Activated CD4-positive, CD25-positive, alpha-beta regulatory T cell treated with anti-CD3 and anti-CD28 coated beads, Interleukin-2, amount 50 U/mL, for 24 hours (primary cell): Measurements from ENCODE around the gene RAVER2.

Source experiments
- ATAC-seq, 2 donors: fragments of 150-1000 bp; cut with Tn5 transposase; one replicate each; pipeline ENCODE4 v1.10.0; 2021; ENCODE audit warnings: mild to moderate bottlenecking in 1 of 2, moderate library complexity in 1 of 2

The RAVER2 gene

DNA sequence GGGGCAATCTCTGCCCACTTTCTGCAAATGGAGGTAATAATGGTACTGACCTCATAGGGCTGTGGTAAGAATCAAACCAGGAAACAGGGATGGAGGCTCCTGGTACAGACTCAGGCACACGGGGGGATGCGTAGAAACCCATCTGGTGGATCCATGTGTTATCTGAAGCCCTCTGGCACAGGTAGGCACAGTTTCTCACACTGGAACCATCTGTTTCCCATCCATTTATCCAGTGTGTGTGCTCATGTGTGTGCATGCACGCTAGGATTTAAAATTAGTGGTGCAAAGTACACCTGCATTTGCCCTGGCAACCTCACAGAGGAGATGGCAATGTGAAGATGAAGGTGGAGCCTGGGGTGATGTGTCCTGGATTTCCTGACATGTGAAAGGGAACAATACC is 103.3 kb downstream of the RAVER2 start:
- ATAC-seq, result no peak

DNA sequence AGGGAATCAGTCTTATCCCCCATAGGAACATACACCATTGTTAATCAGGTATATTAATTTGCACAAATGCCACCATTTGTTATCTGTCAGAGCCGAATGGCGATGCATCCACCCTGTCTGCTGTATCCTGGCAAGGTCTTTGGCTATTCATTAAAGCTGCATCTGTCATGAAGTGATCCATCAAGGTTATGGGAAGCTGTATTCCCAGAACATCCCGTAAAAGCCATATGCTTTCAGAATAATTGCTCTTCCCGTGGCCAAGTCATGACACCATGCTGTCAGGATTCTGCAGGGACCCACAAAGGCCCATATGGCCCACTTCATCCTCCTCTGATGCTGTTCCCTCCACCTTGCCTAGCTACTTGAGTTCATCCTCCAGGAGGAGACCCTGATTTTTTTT is 103.9 kb downstream of the RAVER2 start:
- no peak for ATAC-seq

DNA sequence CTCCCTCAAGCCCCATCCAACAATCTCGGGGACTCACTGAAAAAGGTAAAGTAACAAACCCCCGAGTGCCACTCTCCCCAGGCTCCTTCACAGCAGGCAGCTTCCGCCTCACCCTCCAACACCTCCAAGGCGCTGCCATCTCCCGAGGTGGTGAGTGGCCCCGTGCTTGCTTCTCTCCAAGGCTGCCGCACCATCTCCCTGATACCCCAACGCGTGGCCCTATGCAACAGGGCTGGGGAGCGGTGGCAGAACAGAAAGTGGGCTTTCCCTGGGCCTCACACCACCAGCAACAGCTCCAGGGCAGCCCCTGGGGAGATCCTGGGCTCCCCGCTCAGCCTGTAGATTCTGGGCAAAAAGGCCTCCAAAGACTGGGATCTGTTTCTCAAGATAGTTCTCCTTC is 105.1 kb downstream of the RAVER2 start:
- no peak for ATAC-seq

DNA sequence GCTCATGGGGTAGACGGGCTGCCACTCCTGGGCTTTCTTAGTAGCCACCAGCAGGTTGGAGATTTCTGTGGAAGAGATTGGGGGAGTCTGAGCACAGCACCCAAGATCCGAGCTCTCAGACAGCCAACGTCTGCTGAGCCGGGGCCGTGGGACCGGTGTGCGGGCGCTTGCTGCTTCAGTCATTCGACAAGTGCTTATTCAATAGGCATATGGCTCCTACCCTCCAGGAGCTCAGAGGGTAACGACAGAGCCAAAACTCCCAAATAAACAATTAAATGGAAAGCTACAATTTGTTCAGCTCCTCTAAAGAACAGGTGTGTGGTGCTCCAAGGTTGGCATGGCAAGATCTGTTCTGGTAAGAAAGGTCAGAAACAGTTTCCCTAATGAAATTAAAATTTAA is 106.0 kb downstream of the RAVER2 start:
- ATAC-seq, result no peak

DNA sequence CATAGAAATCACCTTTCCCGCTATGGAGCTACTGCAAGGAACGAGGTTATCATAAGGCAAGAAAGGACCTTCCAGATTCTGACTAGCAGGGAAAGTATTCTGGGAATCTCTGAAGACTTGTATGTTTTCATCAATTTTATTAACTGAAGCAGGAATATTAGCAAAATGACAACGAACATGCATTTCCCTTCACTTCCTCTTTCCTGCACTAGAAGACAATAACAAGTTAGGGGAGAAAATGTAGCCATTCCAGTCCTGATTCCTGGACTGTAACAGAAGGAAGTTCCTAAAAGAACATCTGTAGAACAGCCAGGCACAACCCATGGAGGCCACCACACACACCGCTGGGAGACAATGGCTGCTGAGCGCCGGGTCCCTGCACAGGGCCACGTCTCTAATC is 106.8 kb downstream of the RAVER2 start:
- no peak for ATAC-seq

DNA sequence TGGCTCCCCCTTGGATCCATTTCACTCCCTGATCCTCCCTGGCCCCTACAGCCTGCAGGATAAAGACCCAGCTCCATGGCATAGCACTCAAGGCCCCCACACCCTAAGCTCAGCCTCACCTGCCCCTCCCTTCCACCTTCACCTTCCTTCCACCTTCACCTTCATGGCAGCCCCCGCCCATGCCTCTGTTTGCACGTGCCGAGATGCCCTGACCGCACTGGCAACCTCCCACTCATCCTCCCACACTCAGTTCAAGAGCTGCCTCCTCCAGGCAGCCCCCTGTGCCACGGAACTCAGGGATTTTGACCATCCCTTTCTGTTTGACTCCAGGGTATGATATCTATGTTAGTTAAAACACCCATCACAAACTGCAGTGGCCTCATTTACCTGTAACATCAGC is 109.8 kb downstream of the RAVER2 start:
- no peak for ATAC-seq

DNA sequence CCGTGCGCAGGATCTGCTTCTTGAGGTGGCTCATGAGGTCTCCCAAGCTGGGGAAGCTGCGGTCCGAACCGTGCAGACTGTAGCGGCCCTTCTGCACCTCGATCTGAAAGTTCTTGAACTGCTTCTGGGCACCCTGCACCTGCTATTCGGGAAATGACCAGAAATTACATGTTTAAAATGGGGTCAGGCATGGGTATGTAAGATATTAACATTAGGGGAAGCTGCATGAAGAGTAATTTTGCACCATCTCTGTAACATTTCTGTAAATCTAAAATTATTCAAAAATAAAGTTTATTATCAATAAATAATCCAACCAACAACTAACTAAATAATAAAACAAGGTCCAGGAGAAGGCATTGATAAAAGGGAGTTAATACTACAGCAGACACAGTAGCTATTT is 110.7 kb downstream of the RAVER2 start:
- no peak for ATAC-seq

DNA sequence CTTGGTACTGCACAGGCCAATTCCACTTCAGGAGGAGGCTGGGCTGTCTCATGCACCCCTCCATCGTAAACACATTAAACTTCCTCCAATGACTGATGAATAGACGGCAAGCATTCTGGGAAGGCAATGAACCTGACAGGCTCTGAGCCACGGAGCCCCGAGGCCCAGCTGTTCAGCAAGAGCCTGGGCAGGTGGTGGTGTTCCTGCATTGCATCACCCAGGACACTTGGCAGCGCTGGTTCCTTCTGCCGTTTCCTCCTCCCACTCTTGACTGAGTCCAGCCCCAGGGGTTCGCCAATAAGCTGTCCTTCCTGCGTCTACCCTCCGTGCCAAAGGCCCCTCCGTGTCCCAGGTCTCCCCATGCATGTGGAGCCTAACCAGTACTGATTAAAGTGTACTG is 111.7 kb downstream of the RAVER2 start:
- ATAC-seq, result no peak

DNA sequence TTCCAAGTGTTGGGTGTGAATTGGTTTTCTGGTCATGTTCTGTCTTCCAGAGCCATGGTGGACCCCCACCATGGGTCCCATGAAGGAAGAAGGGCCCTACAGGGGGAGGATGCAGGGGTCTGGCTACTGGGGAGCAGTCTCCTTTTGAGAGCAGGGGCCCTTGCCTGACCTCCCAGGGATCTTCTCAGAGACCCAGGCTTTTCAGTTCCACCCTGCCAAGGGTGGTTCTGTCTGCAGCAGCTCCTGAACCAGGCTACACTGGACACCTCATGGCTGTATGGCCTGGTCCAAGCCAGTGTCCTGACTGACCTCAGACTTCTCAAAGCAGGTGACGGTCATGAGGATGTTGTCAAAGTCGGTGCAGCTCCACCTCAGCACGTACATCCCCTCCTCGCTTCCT is 112.5 kb downstream of the RAVER2 start:
- ATAC-seq, result no peak

DNA sequence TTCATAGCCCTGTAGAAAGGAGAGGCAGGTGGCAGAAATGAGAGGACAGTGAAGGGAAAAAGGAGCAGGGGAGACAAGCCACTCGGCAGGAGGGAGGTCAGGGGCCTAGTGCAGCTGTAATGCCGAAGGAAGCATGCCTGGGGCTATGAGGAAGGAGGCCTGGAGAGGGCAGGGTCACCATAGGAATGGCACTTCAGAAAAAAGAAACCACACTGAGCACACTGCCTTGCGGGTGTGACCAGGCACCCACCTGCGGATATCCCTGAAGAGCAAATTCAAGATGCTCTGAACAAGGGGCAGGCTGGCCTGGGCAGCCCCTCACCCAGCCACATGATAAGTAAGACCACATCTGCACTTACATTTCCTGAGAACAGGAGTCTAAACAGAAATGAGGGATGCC is 116.7 kb downstream of the RAVER2 start:
- ATAC-seq, result no peak

DNA sequence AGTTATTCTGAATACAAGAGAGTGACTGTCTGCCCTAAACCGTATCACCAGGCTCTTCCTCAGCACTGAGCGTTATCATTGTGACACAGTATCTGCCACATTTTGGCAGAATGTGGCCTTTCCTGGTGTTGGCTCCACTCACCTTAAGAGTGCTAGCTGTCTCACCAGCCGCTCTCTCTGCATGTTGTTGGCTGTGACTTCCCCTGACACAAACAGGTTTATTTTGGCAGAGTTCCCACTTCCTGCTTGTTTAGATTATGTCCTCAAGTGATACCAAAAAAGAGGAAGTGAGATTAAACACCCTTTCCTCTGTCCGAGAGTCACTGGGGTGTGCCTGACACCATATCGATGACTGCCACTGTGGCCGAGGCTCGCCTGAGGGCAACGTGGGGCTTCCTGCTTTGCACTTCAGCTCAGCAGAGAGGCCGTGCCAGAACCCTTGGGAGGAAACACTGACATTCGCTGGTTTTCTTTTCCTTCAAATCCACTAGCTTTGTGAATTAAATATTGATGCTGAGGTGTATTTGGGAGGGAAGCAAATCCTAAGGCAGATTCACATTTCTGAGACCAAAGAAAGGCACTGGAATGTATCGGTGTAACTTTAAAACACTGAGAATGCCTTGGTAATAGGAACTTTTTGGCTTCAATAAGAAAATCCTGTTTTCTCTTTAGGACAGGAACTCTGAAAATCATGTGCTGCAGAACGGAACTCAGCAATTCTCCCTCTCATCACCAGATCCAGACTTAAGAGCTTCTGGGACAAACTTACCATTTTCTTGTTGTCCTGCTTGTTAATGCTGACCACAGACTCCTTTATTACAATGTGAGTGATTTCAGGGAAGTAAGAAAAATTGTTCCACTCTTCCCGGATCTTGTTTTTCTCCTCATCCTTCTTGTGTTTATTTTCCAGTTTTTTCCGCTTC is 119.4 kb downstream of the RAVER2 start:
- ATAC-seq, result peak; percentile 60 to 79

DNA sequence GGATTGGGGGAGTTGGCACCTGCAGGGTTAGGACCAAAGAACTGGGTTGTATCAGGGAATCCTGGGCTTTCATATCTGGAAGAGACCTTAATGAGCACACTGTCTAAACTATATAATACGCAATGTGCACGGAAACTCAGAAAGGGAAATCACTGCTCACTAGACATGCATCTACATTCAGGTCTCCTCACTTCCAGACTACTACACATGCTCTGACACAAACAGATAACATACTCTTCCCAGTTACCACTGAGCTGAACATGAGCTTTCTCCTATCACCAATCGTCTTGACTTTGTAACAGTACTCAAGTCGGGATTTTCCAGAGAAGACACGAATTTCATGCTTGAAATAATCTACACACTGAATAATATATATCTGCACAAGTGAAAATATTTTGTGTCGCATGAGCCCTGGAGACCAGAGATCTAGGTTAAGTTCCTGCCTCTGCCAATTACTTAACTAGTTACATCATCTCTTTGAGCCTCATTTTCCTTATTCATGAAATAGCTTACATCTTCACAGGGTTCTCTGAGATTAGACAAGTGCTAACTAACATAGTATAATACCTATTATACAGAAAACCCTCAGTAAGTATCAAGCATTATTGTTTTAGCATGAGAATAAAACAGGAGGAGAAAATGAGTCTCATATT is 120.4 kb downstream of the RAVER2 start:
- no peak for ATAC-seq

DNA sequence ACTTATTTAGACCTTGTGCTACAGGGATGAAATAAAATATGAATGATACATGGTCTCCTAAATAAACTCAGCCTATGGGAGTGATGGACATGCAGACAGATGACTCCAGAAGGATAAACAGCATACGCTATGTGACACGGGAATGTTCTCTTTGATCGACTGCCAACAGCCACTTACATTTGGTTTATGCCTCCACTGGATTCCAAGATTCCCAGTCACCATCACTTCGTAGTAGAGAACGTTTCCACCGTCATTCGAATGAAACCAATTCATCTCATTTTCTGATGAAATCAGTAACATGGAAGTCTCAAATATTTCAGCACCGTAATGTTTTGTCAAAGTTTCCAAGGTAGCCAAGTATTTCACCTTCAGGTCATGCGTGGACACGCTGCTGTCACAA is 121.8 kb downstream of the RAVER2 start:
- ATAC-seq, result no peak

DNA sequence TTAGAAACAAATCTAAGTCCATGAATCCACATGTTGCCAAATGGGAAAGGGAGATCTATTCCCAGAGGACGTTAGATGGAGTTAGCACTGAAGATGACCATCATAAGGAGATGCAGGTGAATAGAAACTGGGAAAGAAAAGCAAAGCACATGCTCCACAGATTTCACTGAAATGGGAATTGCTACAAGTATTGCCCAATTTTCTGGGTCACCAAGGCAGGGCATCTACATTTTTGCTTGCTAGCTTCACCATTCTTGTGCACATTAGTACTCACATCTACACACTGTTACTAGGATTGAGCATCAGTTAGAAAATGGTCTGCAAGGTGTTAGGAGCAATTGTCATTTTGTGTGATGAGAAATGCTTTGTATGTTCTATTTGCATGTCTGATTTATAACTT is 122.4 kb downstream of the RAVER2 start:
- no peak for ATAC-seq

DNA sequence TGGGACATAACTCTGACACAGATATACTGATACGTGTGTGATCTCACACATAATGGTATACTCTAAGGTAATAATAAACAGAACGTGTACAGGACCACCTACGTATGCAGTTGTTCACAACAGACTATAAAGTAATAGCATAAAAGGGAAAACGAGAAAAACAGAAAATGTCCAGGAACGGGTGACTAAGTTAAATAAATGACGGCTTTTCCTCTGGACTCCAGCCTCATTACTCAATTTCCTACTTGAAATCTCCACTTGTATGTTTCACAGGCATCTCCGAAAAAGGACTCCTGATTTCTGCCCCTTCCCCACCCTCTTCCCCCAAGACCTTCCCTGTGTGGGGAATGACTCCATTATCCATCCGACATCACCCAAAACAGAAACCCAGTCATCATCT is 126.4 kb downstream of the RAVER2 start:
- no peak for ATAC-seq

DNA sequence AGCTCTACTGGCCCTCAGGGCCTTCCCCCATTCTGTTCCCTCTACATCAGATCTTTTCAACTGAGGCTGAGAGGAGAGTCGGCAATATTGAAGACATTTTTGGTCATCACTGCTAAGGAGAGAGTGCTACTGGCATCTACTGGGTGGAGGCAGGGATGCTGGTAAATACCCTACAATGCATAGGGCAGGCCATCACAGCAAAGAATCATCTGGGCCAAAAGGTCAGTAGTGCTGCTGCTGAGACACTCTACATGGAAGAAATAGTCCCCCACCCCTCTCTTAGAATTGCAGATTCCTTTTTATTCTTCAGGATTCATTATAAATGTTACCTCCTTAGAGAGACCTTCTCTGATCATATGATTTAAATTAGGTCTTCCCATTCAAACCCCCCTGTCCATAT is 127.2 kb downstream of the RAVER2 start:
- no peak for ATAC-seq

DNA sequence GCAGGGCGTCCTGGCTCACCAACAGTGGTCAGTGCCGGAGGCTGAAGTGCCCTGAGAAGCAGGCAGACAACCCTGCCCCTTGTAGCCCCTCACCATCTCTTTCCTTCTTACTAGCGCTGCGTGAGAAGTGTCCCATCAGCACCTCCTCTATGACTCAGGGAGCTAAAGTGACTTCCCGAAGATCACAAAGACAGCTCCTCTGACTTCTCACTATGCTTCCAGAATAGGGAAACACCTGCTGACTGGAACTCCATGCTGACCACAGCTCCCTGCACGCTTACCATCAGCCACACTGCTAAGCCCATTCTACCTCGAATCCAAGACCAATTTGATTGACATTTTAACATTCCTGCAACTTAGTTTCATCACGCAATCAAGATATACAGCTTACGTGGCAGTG is 128.7 kb downstream of the RAVER2 start:
- no peak for ATAC-seq

DNA sequence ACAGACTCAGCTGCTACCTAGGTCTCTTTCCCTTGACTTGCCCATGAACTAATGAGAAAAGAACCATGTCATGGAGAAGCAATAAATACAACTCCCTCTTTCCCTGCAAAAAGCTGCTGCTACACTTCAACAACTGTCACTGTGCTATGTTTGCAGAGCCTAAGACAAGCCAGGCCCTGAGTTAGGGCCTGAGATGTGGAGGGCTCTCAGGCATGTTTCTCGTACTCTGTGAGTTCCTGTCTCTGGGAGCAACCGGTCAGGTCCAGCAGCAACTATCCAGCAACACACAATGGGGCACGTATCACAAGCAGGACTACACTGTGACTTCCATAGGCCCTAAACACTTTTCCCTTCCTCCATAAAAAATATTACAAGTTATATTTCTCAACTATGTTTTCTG is 129.8 kb downstream of the RAVER2 start:
- ATAC-seq, result no peak

DNA sequence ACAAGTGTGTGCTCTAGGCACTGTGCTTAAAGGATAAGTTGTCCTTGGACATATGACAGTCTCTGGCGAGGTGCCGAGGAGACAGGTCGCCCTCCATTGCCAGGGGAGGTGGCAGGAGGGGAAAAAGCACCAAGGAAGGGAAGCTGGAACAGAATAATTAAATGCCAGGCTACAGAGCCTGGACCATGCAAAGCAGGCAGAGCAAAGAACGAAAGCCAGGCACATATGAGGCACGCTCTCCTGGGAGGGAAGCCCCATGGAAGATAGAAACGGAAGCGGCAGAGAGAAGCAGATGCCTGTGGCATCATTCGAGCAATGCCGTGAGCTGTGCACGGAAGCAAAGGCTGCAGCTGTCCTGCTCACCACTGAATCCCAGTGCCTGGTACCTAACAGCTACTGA is 130.2 kb downstream of the RAVER2 start:
- no peak for ATAC-seq

DNA sequence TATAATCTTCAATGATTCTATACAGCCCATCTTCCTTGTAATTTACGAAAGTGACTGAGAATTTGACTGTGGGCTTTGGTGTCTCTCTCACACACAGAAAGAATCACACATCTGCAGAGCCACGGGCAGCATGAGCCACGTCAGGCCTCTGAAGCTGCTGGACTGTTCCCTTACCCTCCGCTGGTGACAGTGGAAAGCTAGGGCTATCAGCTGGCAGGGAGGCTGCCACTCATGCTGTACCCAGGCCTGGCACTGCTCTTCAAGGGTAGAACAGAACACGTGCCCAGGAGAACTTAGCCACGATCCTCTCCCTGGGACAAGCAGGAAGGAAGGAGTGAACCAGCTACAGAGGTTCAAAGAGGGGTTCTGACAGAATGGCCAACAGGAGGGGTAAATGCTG is 130.7 kb downstream of the RAVER2 start:
- no peak for ATAC-seq

DNA sequence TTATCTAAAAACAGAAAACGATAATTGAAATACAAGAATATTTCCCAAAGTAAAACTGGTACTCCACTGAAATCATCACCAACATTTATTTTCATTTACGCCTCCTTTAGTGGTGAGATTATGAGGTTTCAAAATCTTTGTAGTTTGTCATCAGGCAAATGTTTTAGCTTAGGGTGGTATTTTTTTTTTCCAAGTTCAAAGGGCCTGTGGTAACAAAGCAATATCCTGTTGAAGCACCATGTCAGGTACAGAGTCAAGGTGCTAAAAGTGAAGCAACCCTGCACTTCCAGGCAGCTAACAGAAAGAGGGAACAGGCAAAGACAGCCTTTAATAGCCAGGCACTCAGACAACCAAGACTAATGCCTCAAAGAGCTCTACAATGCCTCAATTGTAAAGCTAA is 132.3 kb downstream of the RAVER2 start:
- ATAC-seq, result peak; percentile 58 to 65

DNA sequence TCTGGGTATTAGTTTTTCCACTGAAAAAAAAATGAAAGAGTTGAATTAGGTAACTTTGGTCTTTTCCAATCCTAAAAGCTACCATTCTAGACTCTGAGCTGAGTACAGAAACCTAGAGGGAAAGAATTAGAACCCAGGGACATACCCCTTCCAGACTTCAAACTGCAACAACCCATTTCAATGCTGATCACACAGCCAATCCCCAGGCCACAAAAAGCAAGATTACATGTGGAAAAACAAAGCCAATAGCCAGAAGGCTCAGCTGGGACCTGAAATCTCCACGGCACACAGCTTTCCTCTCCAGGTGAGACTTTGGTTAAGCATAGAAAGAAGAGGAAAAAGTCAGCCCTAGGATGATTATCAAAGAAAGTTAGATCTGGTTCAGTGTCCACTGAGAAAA is 132.7 kb downstream of the RAVER2 start:
- ATAC-seq, result no peak

DNA sequence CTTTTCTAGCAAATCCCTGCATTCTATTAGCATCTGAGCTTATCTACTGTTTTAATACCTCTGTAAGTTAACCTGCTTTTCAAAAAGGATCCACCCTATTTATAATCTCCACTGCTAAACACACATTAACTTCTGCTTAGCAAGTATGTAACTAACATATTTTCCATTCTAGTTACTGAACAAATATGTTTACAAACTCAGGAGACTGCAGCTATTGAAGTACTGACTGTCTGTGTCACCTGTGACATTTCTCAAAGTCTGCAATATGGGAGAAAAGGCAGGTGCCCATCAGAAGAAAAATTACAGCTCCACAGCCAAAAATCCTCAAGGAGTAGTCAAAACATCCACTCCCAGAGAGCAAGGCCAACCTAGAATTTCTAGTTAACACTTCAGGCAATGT is 133.2 kb downstream of the RAVER2 start:
- ATAC-seq, result no peak

DNA sequence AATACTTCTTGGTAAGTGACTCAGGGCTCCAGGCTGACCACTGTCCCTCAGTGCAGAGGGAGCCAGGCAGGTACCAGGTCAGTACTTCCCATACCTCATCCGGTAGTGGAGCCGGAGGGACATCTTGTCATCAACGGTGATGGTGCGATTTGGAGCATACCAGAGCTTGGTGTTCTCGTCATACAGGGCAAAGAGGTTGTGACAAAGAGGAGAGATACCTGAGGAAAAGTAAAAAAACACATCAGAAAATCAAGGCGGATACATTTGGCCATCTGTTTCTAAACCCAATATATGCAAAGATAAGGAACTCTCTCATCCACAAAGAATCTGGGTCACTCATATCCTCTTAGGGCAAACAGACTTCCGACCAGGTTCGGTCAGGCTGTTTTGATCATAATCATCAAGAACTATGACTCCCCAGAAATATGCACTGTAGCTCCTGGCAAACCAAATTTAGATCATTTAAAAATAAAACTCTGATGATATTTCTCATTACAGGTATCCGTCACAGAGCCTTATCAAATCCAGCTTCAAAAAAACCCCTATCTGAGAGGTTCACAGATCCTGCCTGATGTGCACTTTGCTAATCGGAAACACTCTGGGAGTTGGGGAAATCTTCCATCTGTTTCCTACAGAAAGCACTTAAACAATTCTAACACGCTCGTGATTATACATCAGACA is 134.2 kb downstream of the RAVER2 start:
- ATAC-seq, result no peak
